ENCODE measurements around the gene ZBTB40.

Gene ZBTB40

GRCh38 chr1:22471078-22471477 is 19.4 kb downstream of the ZBTB40 start:
- no peak for DNase-seq (ENCODE audit: low spot score)
- Histone ChIP-seq H3K36me3 (ENCODE audit: low read depth) (no peaks in the 10 kb centered on the region), H3K27me3 (ENCODE audit: insufficient read depth, poor library complexity, severe bottlenecking) (no peaks in the 10 kb centered on the region), H3K27ac (ENCODE audit: poor library complexity, severe bottlenecking) (no peak overlapping the region), H3K4me1 (ENCODE audit: insufficient read depth, poor library complexity, severe bottlenecking) (no peaks in the 10 kb centered on the region), H3K4me3 (ENCODE audit: severe bottlenecking) (no peak overlapping the region), H3K9me3 (ENCODE audit: severe bottlenecking) (no peaks in the 10 kb centered on the region)
- ATAC-seq (ENCODE audit: low read depth), result no peak
- TF ChIP-seq CTCF (IDR thresholded peaks at IDR 0.05; ENCODE audit: poor library complexity, severe bottlenecking), result no peak

- Histone ChIP-seq H3K27me3 (ENCODE audit: insufficient read depth, poor library complexity, severe bottlenecking) (no peaks in the 10 kb centered on the region), H3K27ac (ENCODE audit: poor library complexity, severe bottlenecking) (no peak overlapping the region), H3K4me1 (ENCODE audit: insufficient read depth, poor library complexity, severe bottlenecking) (no peaks in the 10 kb centered on the region), H3K9me3 (ENCODE audit: severe bottlenecking) (no peaks in the 10 kb centered on the region), H3K4me3 (ENCODE audit: severe bottlenecking) (no peak overlapping the region), H3K36me3 (ENCODE audit: low read depth) (no peaks in the 10 kb centered on the region)
- TF ChIP-seq CTCF (IDR thresholded peaks at IDR 0.05; ENCODE audit: poor library complexity, severe bottlenecking), result no peak
- no peak for ATAC-seq (ENCODE audit: low read depth)
- DNase-seq (ENCODE audit: low spot score), result no peak
Measured at GRCh38 chr1:22471610-22472009, 20.0 kb downstream of the ZBTB40 start.

- no peak for ATAC-seq (ENCODE audit: low read depth)
- Histone ChIP-seq H3K9me3 (ENCODE audit: severe bottlenecking) (no peaks in the 10 kb centered on the region), H3K4me3 (ENCODE audit: severe bottlenecking) (no peak overlapping the region), H3K4me1 (ENCODE audit: insufficient read depth, poor library complexity, severe bottlenecking) (no peaks in the 10 kb centered on the region), H3K27me3 (ENCODE audit: insufficient read depth, poor library complexity, severe bottlenecking) (no peaks in the 10 kb centered on the region), H3K36me3 (ENCODE audit: low read depth) (no peaks in the 10 kb centered on the region), H3K27ac (ENCODE audit: poor library complexity, severe bottlenecking) (no peak overlapping the region)
- DNase-seq (ENCODE audit: low spot score), result no peak
- TF ChIP-seq CTCF (IDR thresholded peaks at IDR 0.05; ENCODE audit: poor library complexity, severe bottlenecking), result no peak
Measured at GRCh38 chr1:22472596-22472995, 20.9 kb downstream of the ZBTB40 start.

- TF ChIP-seq CTCF (IDR thresholded peaks at IDR 0.05; ENCODE audit: poor library complexity, severe bottlenecking), result no peak
- Histone ChIP-seq H3K4me1 (ENCODE audit: insufficient read depth, poor library complexity, severe bottlenecking) (no peaks in the 10 kb centered on the region), H3K36me3 (ENCODE audit: low read depth) (no peaks in the 10 kb centered on the region), H3K4me3 (ENCODE audit: severe bottlenecking) (no peak overlapping the region), H3K9me3 (ENCODE audit: severe bottlenecking) (no peaks in the 10 kb centered on the region), H3K27me3 (ENCODE audit: insufficient read depth, poor library complexity, severe bottlenecking) (no peaks in the 10 kb centered on the region), H3K27ac (ENCODE audit: poor library complexity, severe bottlenecking) (no peak overlapping the region)
- no peak for ATAC-seq (ENCODE audit: low read depth)
- DNase-seq (ENCODE audit: low spot score), result no peak
Measured at GRCh38 chr1:22473952-22474351, 22.3 kb downstream of the ZBTB40 start.

- no peak overlapping the region for H3K4me3 ChIP-seq (ENCODE audit: severe bottlenecking)
- H3K27ac ChIP-seq (ENCODE audit: poor library complexity, severe bottlenecking), result no peak overlapping the region
- H3K9me3 ChIP-seq (ENCODE audit: severe bottlenecking), result no peaks in the 10 kb centered on the region
- ATAC-seq (ENCODE audit: low read depth), result no peak
- TF ChIP-seq CTCF (IDR thresholded peaks at IDR 0.05; ENCODE audit: poor library complexity, severe bottlenecking), result no peak
- no peaks in the 10 kb centered on the region for H3K4me1 ChIP-seq (ENCODE audit: insufficient read depth, poor library complexity, severe bottlenecking)
- no peak for DNase-seq (ENCODE audit: low spot score)
- H3K36me3 ChIP-seq (ENCODE audit: low read depth), result no peaks in the 10 kb centered on the region
- no peaks in the 10 kb centered on the region for H3K27me3 ChIP-seq (ENCODE audit: insufficient read depth, poor library complexity, severe bottlenecking)
Measured at GRCh38 chr1:22476566-22476965, 24.9 kb downstream of the ZBTB40 start.

All from RWPE2 (cell line).